Panc1 (cell line): ENCODE measurements around the gene ADSS1.

Experiments
- CTCF ChIP-seq: fragments of 450-650 bp; IDR thresholded peaks from 2 replicates; pipeline ENCODE4 v1.5.1; 2017; ENCODE audit warnings: mild to moderate bottlenecking
- SIN3A ChIP-seq: IDR thresholded peaks from 2 replicates; pipeline ENCODE4 v1.6.1; 2012; ENCODE audit warnings: low read depth, mild to moderate bottlenecking, low read length, moderate library complexity, borderline replicate concordance; ENCODE audit not compliant: insufficient read depth

GRCh38 chr14:104785708-104786080 lies 61.7 kb downstream of the ADSS1 start:
- TF ChIP-seq CTCF (no peak), SIN3A (no peak)
